Mesenchymal stem cell (in vitro differentiated cells and primary cell): ENCODE results near the gene ZNF841.

Experiments
- DNase-seq: peaks from one replicate; pipeline ENCODE4 v3.0.0-alpha.2; 2013
- H2AFZ ChIP-seq: one replicate; pipeline ENCODE4 v1.6.1; 2013; ENCODE audit warnings: low read depth, mild to moderate bottlenecking, control low read depth, inconsistent platforms, low read length, moderate library complexity
- H2AK5ac ChIP-seq: 2 replicates; pipeline ENCODE4 v1.6.1; 2013; ENCODE audit warnings: low read length, moderate library complexity, mild to moderate bottlenecking, inconsistent platforms; ENCODE audit not compliant: severe bottlenecking
- H2BK120ac ChIP-seq: one replicate; pipeline ENCODE4 v1.6.1; 2013; ENCODE audit warnings: low read depth, mild to moderate bottlenecking, inconsistent platforms, low read length, moderate library complexity
- H2BK12ac ChIP-seq, 2 experiments: one replicate each; pipeline ENCODE4 v1.6.1; 2013; ENCODE audit warnings: inconsistent platforms in 2 of 2, low read length in 2 of 2, mild to moderate bottlenecking in 2 of 2, moderate library complexity in 2 of 2, control low read depth in 1 of 2
- H2BK15ac ChIP-seq: one replicate; pipeline ENCODE4 v1.6.1; 2013; ENCODE audit warnings: mild to moderate bottlenecking, low read depth, inconsistent platforms; ENCODE audit not compliant: poor library complexity, severe bottlenecking
- H2BK5ac ChIP-seq: 2 replicates; pipeline ENCODE4 v1.6.1; 2013; ENCODE audit warnings: low read depth, mild to moderate bottlenecking, low read length, control low read depth, inconsistent platforms; ENCODE audit not compliant: poor library complexity, severe bottlenecking
- H3K14ac ChIP-seq, 2 experiments: one replicate each; pipeline ENCODE4 v1.6.1; 2013; ENCODE audit warnings: inconsistent platforms in 2 of 2, low read length in 2 of 2, control low read depth in 1 of 2, mild to moderate bottlenecking in 1 of 2, moderate library complexity in 1 of 2
- H3K18ac ChIP-seq, 2 experiments: one replicate each; pipeline ENCODE4 v1.6.1; 2013; ENCODE audit warnings: inconsistent platforms in 2 of 2, low read length in 2 of 2, control low read depth in 1 of 2, low read depth in 1 of 2, mild to moderate bottlenecking in 1 of 2
- H3K23ac ChIP-seq, 2 experiments: one replicate each; pipeline ENCODE4 v1.6.1; 2013; ENCODE audit warnings: inconsistent platforms in 2 of 2, low read length in 2 of 2, mild to moderate bottlenecking in 2 of 2, moderate library complexity in 2 of 2, control low read depth in 1 of 2
- H3K27ac ChIP-seq: 2 replicates; pipeline ENCODE4 v1.5.1; 2013; ENCODE audit warnings: mild to moderate bottlenecking, moderate library complexity, low read length, control low read depth, inconsistent platforms; ENCODE audit not compliant: poor library complexity, severe bottlenecking
- H3K27me3 ChIP-seq, 2 experiments: 2 replicates each; pipeline versions ENCODE4 v1.6.1 to v1.7.0; 2013; ENCODE audit warnings: low read length in 2 of 2, mild to moderate bottlenecking in 2 of 2, moderate library complexity in 2 of 2, control low read depth in 1 of 2, inconsistent platforms in 1 of 2; ENCODE audit not compliant: control insufficient read depth in 1 of 2, insufficient read depth in 1 of 2
- H3K36me3 ChIP-seq, 2 experiments: 2 replicates each; pipeline versions ENCODE4 v1.6.1 to v1.7.0; 2013; ENCODE audit warnings: low read length in 2 of 2, control low read depth in 1 of 2, inconsistent platforms in 1 of 2, low read depth in 1 of 2, mild to moderate bottlenecking in 1 of 2; ENCODE audit not compliant: insufficient read depth in 2 of 2, control insufficient read depth in 1 of 2
- H3K4ac ChIP-seq, 2 experiments: one replicate each; pipeline ENCODE4 v1.6.1; 2013; ENCODE audit warnings: inconsistent platforms in 2 of 2, low read length in 2 of 2, mild to moderate bottlenecking in 2 of 2, moderate library complexity in 2 of 2, control low read depth in 1 of 2, low read depth in 1 of 2
- H3K4me1 ChIP-seq: 2 replicates; pipeline ENCODE4 v1.6.1; 2013; ENCODE audit warnings: low read depth, low read length, control low read depth; ENCODE audit not compliant: control insufficient read depth, insufficient read depth
- H3K4me2 ChIP-seq: 2 replicates; pipeline ENCODE4 v1.6.1; 2013; ENCODE audit warnings: low read length, mild to moderate bottlenecking, inconsistent platforms; ENCODE audit not compliant: poor library complexity, severe bottlenecking
- H3K4me3 ChIP-seq, 2 experiments: 2 replicates each; pipeline versions ENCODE4 v1.5.1 to v1.7.0; 2013; ENCODE audit warnings: low read length in 2 of 2, mild to moderate bottlenecking in 2 of 2, control low read depth in 1 of 2, low read depth in 1 of 2; ENCODE audit not compliant: insufficient read depth in 1 of 2
- H3K79me1 ChIP-seq: replicated peaks from 2 replicates; pipeline ENCODE4 v1.6.1; 2013; ENCODE audit warnings: mild to moderate bottlenecking, control low read depth, low read length, inconsistent platforms; ENCODE audit not compliant: poor library complexity, severe bottlenecking
- H3K9ac ChIP-seq: 2 replicates; pipeline ENCODE4 v1.7.0; 2013; ENCODE audit warnings: mild to moderate bottlenecking, low read length, moderate library complexity
- H3K9me3 ChIP-seq: 2 replicates; pipeline ENCODE4 v1.7.0; 2013; ENCODE audit warnings: mild to moderate bottlenecking, low read length; ENCODE audit not compliant: control insufficient read depth
- H4K8ac ChIP-seq: one replicate; pipeline ENCODE4 v1.6.1; 2013; ENCODE audit warnings: inconsistent platforms, mild to moderate bottlenecking, low read length, moderate library complexity
- H4K91ac ChIP-seq: one replicate; pipeline ENCODE4 v1.6.1; 2013; ENCODE audit warnings: mild to moderate bottlenecking, low read length, inconsistent platforms
- WGBS: methylation state at CpG from one replicate; pipeline ENCODE4 v1.1.7; 2013; ENCODE audit warnings: mixed read lengths; 5-methylcytosine and 5-hydroxymethylcytosine counted together

ZNF841 gene

GRCh38 chr19:52140032-52140710 is 44.6 kb upstream of the ZNF841 start:
- Histone ChIP-seq H3K9ac (peak overlapping the region; percentile 87), H3K27me3 (no peaks in the 10 kb centered on the region), H3K36me3 (peaks cover 9 to 10% of the 10 kb centered on the region in 2 experiments), H4K8ac (no peak overlapping the region), H2AK5ac (no peak overlapping the region), H2AFZ (no peak overlapping the region), H3K27ac (no peak overlapping the region), H3K4me1 (no peaks in the 10 kb centered on the region), H3K9me3 (peaks cover 29% of the 10 kb centered on the region), H2BK12ac (no peak overlapping the region), H2BK120ac (no peak overlapping the region), H3K4ac (no peak overlapping the region), H3K14ac (no peak overlapping the region), H3K18ac (no peak overlapping the region), H3K23ac (no peak overlapping the region), H4K91ac (no peak overlapping the region), H2BK5ac (no peak overlapping the region), H3K79me1 (peaks cover 15% of the 10 kb centered on the region), H3K4me2 (peak overlapping the region; percentile 58), H3K4me3 (peak overlapping the region in 1 of 2 experiments; percentile 74), H2BK15ac (no peak overlapping the region)
- 38% methylated on average over 19 of the region's 22 CpGs for WGBS
- no peak for DNase-seq

GRCh38 chr19:52139252-52140031 is 43.9 kb upstream of the ZNF841 start, which contains the start of gene ZNF616:
Gene ZNF616, minus strand, starts transcription at chr19:52139938. Its CDS starts 9,426 bp downstream, at chr19:52130512.
- H3K9me3 ChIP-seq, result peaks cover 29% of the 10 kb centered on the region
- H3K4me1 ChIP-seq, result no peaks in the 10 kb centered on the region
- peak within 1 kb of the TSS; percentile 89 for H4K8ac ChIP-seq
- peak within 1 kb of the TSS in 1 of 2 experiments; percentile 50 for H3K23ac ChIP-seq
- H2BK15ac ChIP-seq, result peak within 1 kb of the TSS; percentile 54
- peak within 1 kb of the TSS; percentile 96 for H3K27ac ChIP-seq
- H3K18ac ChIP-seq, result peak within 1 kb of the TSS; percentile 91 to 95
- H2BK120ac ChIP-seq, result peak within 1 kb of the TSS; percentile 77
- H3K79me1 ChIP-seq, result peaks cover 23% of the 10 kb centered on the region
- H3K4me3 ChIP-seq, result peak within 1 kb of the TSS; percentile 72 to 100
- H3K27me3 ChIP-seq, result no peaks in the 10 kb centered on the region
- peak within 1 kb of the TSS in 1 of 2 experiments; percentile 82 for H3K14ac ChIP-seq
- peak; percentile 94 for DNase-seq
- WGBS, result 1% methylated on average over 47 of the region's 49 CpGs
- peak within 1 kb of the TSS; percentile 77 for H3K4me2 ChIP-seq
- peak within 1 kb of the TSS; percentile 35 for H2BK5ac ChIP-seq
- H3K36me3 ChIP-seq, result peaks cover 15 to 16% of the 10 kb centered on the region in 2 experiments
- H3K4ac ChIP-seq, result peak within 1 kb of the TSS; percentile 89 to 96
- H4K91ac ChIP-seq, result peak within 1 kb of the TSS; percentile 84
- H3K9ac ChIP-seq, result peak within 1 kb of the TSS; percentile 100
- no peak within 1 kb of the TSS for H2AK5ac ChIP-seq
- H2AFZ ChIP-seq, result peak within 1 kb of the TSS; percentile 60
- H2BK12ac ChIP-seq, result peak within 1 kb of the TSS; percentile 29 to 52

- H2AK5ac ChIP-seq, result no peak overlapping the region
- H4K8ac ChIP-seq, result no peak overlapping the region
- peak overlapping the region; percentile 77 for H3K4me2 ChIP-seq
- H3K4me1 ChIP-seq, result no peaks in the 10 kb centered on the region
- H2BK120ac ChIP-seq, result no peak overlapping the region
- WGBS, result 0% methylated on average over 7 of the region's 7 CpGs
- no peak overlapping the region for H2BK15ac ChIP-seq
- H3K79me1 ChIP-seq, result peaks cover 26% of the 10 kb centered on the region
- H3K27me3 ChIP-seq, result no peaks in the 10 kb centered on the region
- peak overlapping the region in 1 of 2 experiments; percentile 56 for H3K4ac ChIP-seq
- peak overlapping the region; percentile 38 for H3K27ac ChIP-seq
- no peak overlapping the region for H3K23ac ChIP-seq
- H2BK12ac ChIP-seq, result no peak overlapping the region
- H3K36me3 ChIP-seq, result peaks cover 16 to 20% of the 10 kb centered on the region in 2 experiments
- peak overlapping the region; percentile 72 to 100 for H3K4me3 ChIP-seq
- peak overlapping the region in 1 of 2 experiments; percentile 60 for H3K18ac ChIP-seq
- no peak overlapping the region for H2BK5ac ChIP-seq
- peak overlapping the region; percentile 100 for H3K9ac ChIP-seq
- no peak for DNase-seq
- no peak overlapping the region for H4K91ac ChIP-seq
- peaks cover 30% of the 10 kb centered on the region for H3K9me3 ChIP-seq
- H3K14ac ChIP-seq, result peak overlapping the region in 1 of 2 experiments; percentile 26
- H2AFZ ChIP-seq, result no peak overlapping the region
Observed at GRCh38 chr19:52138983-52139251, 43.4 kb upstream of the ZNF841 start.
